GM19099 (cell line): ENCODE measurements around the gene SMC1B.

ENCODE experiments used
- POLR2A ChIP-seq: IDR thresholded peaks from 3 replicates; pipeline ENCODE4 v1.6.1; 2011; ENCODE audit warnings: low read depth; ENCODE audit not compliant: insufficient read length; ENCODE audit errors: extremely low read depth

The SMC1B gene

GRCh38 chr22:45340323-45340722 lies 73.1 kb downstream of the SMC1B start:
- no peak for TF ChIP-seq POLR2A

- TF ChIP-seq POLR2A: no peak
Observed at GRCh38 chr22:45338795-45339194, 74.6 kb downstream of the SMC1B start.

- no peak for TF ChIP-seq POLR2A
Observed at GRCh38 chr22:45337536-45337935, 75.9 kb downstream of the SMC1B start.

DNA sequence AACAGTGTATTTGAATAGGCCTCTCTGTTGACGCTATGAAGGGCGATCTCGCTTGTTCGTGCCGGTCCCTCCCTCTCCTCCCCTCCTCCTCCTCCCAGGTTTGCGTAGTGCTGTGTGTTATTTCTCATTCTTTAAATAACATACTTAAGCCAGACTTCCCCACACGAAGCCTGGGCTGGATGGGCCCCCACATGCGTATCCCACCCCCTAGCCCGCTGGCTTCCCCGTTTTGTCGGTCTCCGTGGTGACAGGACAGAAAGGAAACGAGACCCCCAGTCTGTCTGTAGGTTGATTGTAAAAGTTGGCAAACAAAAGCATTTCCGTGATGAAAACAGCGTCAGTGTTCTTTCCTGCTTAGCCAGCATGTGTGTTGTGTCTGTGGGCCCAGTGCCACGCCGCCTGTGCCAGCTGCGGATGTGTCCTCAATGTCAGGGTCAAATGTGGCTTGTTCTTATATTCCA lies 76.4 kb downstream of the SMC1B start:
- no peak for TF ChIP-seq POLR2A

GRCh38 chr22:45335854-45336522 lies 77.4 kb downstream of the SMC1B start:
- TF ChIP-seq POLR2A: no peak

DNA sequence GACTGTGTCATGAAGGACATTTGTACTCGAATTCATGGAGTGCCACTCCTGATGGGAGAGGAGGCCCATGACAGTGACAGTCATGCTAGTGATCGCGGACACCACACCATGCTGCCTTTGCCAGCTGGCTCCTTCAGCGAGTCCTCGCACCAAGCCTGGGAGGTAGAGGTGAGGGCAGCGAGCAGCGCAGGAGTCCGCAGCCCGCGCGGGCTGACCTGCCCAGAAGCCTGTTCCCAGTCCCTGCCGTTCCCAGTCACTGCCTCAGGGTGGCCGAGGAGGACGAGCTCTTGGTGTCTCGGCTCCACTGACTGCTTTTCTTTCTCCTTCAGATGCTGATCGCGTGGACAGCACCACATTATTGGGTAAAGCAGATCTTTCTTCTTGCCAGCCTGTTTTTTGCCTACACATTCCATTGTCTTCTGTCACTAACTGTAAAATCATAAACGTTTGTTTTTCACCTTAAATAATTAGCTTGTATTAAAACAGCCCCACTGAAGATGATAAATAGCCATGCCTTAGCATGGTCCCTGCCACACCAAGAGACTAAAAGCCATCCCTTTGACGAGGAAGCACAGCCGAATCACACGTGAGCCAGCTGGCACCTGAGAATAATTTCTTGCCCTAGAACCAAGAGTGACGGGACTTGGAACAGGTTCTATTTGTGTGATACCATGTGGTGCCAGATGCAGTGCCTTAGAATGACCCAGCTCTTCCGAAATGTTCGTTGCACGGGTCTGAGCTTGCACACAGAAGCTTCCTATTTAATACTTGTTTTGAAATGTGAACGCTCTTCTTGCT lies 78.2 kb downstream of the SMC1B start:
- TF ChIP-seq POLR2A: no peak

GRCh38 chr22:45334528-45334927 lies 78.9 kb downstream of the SMC1B start:
- no peak for TF ChIP-seq POLR2A

GRCh38 chr22:45334068-45334467 lies 79.3 kb downstream of the SMC1B start:
- no peak for TF ChIP-seq POLR2A

- TF ChIP-seq POLR2A: no peak
Observed at GRCh38 chr22:45332001-45332400, 81.4 kb downstream of the SMC1B start.

GRCh38 chr22:45331486-45331885 lies 81.9 kb downstream of the SMC1B start:
- no peak for TF ChIP-seq POLR2A

DNA sequence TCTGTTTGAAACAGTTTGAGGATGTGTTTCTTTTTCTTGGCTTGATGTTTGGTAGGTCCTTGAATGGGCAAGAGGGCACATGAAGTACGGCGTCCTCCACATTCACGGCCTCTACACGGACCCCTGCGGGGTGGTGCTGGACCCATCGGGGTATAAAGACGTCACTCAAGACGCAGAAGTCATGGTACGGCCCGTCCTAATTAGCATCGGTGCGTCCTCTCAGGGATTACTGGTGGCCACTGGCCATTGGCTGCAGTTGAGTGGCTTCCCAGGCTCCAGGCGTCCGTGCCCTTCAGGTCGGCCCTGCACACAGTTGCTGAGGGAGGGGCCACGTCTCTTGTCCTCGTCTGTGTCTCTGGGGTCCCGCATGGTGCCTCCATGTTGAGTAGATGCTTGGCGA lies 82.9 kb downstream of the SMC1B start:
- no peak for TF ChIP-seq POLR2A

DNA sequence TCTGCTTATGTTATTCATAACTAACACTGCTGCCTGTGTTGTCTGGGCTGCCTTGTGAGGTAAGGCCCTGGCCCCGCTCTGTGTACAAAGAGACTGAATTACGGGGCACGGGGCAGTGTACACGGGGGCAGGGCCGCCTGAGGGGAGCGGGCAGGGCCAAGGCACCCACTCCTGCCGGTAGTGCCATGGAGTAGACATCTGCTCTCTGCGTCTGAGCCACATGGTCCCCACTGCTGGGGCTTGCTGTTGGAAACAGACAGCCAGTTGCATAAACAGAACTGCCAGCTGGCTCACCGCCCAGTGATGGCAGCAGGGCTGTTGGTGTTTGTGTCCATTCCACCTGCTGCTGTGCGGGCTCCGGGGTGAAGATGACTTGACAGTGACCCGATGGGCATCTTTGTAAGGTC lies 83.9 kb downstream of the SMC1B start:
- no peak for TF ChIP-seq POLR2A

DNA sequence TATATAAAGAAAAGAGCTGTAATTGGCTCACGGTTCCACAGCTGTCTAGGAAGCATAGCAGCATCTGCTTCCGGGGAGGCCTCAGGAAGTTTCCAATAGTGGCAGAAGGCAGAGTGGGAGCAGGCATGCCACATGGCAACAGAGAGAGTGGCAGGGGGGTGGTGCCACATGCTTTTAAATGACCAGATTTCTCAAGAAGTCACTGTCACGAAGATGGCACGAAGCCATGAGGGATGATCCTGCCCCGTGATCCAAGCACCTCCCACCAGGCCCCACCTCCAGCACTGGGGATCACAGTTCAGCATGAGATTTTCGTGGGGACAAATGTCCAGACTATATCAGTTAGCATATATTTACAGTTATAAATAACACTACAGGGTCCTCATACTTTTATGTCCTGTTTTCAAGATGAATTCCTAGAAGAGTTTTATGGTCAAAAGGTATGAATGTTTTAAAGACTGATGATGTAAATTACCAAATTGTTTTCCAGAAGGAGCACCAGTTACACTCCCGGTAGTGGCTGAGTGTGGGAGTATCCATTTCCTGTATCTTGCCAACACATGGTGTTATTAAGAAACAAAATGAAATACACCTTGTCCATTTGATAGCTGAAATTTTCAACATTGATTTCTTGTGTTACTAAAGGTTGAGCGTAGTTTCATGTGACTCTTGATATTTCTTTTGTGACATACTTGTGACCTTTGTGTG lies 84.4 kb downstream of the SMC1B start:
- no peak for TF ChIP-seq POLR2A

GRCh38 chr22:45324311-45324711 lies 89.1 kb downstream of the SMC1B start:
- no peak for TF ChIP-seq POLR2A

GRCh38 chr22:45323695-45324094 lies 89.7 kb downstream of the SMC1B start:
- TF ChIP-seq POLR2A: no peak

GRCh38 chr22:45322873-45323525 lies 90.4 kb downstream of the SMC1B start:
- no peak for TF ChIP-seq POLR2A

- no peak for TF ChIP-seq POLR2A
Observed at GRCh38 chr22:45321827-45322226, 91.6 kb downstream of the SMC1B start.
